VCaP (cell line): Measurements from ENCODE around the gene ZNF384.

Source experiments
- H3K27ac ChIP-seq: fragments of 450-650 bp; 2 replicates; pipeline ENCODE4 v1.5.1; 2017
- CTCF ChIP-seq: fragments of 450-650 bp; conservative IDR thresholded peaks from 2 replicates; pipeline ENCODE4 v1.5.1; 2017; ENCODE audit warnings: mild to moderate bottlenecking, moderate library complexity

ZNF384 gene

DNA sequence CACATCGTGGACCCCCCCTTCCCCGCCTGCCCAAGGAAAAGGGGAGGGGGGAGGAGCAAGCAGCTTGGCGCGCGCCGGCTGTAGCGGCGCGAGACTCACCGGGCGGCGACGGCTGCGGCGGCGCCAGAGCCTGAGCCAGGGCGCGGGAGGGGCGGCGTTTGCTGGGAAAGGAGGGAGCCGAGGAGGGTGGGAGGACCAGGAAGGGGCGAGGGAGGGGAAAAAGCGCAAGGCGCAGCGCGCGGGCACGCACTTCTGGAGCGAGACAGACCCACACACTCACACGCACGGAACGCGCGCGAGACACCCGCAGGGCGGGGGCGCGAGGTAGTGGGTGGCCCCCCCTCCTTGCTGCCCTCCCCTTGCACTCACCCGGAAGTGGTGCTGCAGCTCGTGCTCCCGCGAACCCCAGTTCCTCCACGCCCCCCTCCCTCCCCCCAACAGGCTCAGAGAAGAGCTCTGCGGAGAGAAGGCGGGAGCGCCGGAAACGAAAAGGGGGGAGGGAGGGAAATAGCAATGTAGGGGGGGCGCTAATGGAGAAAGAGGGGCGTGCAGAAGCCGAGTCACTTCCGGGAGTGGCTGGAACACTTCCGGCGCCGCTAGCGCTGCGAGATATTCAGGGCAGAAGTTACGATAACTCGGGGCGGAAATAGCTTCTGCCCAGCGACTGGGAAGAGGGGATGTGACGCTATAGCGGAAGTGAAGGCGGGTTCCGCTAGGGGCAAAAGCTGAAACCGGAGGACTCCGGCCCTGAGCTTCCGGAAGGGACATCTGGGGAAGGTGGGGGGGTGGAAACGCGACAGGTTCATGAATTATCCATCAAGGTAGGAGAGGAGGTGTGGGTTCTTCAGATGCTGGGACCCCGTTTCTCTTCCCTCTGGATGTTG lies at the start of gene ZNF384:
TSS of gene ZNF384 (minus strand) at position 377 of the 884 bp plus-strand sequence. CDS start 9,855 bp downstream, outside the sequence.
- peak within 1 kb of the TSS; percentile 98 for H3K27ac ChIP-seq
- TF ChIP-seq CTCF: no peak

- no peak for TF ChIP-seq CTCF
- peak overlapping the region; percentile 74 for H3K27ac ChIP-seq
Observed at GRCh38 chr12:6736754-6737153, 47.6 kb upstream of the ZNF384 start.

GRCh38 chr12:6735448-6736191 lies 46.4 kb upstream of the ZNF384 start:
- peak overlapping the region; percentile 74 for H3K27ac ChIP-seq

DNA sequence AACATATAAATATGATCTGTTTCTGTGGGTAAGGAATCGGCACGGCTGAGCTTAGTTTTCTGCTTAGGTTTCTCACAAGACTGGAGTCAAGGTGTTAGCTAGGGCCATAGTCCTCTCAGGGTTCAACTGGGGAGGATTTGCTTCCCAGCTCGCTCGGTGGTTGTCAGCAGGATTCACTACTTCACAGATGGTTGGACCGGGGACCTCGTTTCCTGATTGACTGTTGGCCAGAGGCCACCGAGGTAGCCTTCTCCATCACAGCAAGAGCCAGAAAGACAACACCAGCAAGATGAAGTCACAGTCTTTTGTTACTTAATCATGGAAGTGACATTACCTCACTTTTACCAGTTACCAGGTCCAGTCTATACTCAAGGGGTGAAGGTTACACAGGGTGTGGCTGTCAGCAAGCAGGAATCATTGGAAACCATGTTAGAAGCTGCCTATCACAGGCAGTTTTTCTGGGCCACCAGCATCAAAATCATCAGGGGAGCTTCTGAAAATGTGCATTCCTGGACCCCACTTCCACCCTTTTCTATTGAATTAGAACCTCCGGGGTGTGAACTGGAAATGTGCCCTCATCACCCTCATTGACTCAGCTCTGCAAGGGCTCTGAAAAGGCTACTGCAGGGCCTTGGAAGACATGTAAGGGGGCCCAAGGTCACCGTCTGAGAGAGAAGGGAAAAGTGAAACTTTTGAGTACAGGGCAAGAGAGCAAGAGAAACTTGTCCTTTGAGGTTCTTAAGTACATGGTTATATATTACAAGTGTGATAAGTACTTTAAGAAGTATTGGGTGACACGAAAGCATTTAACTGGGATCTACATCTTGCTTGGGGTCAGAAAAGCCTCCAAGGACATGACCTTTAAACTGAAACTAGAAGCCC lies 45.6 kb upstream of the ZNF384 start:
- no peak for TF ChIP-seq CTCF
- H3K27ac ChIP-seq: peak overlapping the region; percentile 74

More at GRCh38 chr12:6735448-6736191, 46.4 kb upstream of the ZNF384 start:
- TF ChIP-seq CTCF: peak; percentile 96

- H3K27ac ChIP-seq: 0 out of 2 replicates have a peak overlapping the region, but pooled peaks have one; percentile 4
- no peak for TF ChIP-seq CTCF
Observed at GRCh38 chr12:6730169-6730568, 41.0 kb upstream of the ZNF384 start.

- TF ChIP-seq CTCF: no peak
- no peak overlapping the region for H3K27ac ChIP-seq
Observed at GRCh38 chr12:6729186-6729585, 40.0 kb upstream of the ZNF384 start.
